K562 (cell line): ENCODE results near the gene TAF4. TPM values are rescaled to one million over a fixed set of nuclear protein-coding genes. Genes with fewer than 3 reads are reported as not detected.

Experiments
- CEBPG ChIP-seq, 3 experiments: fragments of 200-800 bp in 1 of 3; sonication (Bioruptor generic) in 1 of 3; sonication (generic) in 1 of 3; formaldehyde crosslinking in 1 of 3; IDR thresholded peaks in 2 of 3; conservative IDR thresholded peaks in 1 of 3; 2 replicates each; pipeline versions ENCODE4 v1.6.1 to v1.8.0; 2016 to 2022; ENCODE audit warnings: missing compliant biosample characterization in 2 of 3, missing genetic modification characterization in 2 of 3, mild to moderate bottlenecking in 1 of 3, missing genetic modification reagents in 1 of 3
- PHB ChIP-seq: fragments of 250-450 bp; sonication (Bioruptor Pico); IDR thresholded peaks from 2 replicates; pipeline ENCODE4 v1.5.0; 2021
- XRCC5 ChIP-seq: fragments of 200-400 bp; formaldehyde crosslinking; IDR thresholded peaks from 2 replicates; pipeline ENCODE4 v1.6.1; 2017; ENCODE audit warnings: low read depth, mild to moderate bottlenecking, low read length
- polyA plus RNA-seq, 8 experiments: library from polyadenylated mRNA; depleted of rRNA in 4 of 8; stranded (reverse) in 5 of 8; unstranded in 3 of 8; fragments of >200 nt; fragmentation: Nextera tagmentation in 2 of 8; fragmentation: Illumina TruSeq in 1 of 8; extraction: Ambion mirVana in 2 of 8; extraction: Trizol in 1 of 8; gene quantifications; 2 replicates each; pipeline versions ENCODE4 v1.2.1 to v1.2.3, GENCODE V29; 2011 to 2014; ENCODE audit warnings: inconsistent platforms in 1 of 8, missing spikeins in 1 of 8
- total RNA-seq, 7 experiments: library from RNA; depleted of rRNA in 6 of 7; stranded (reverse); fragments of >200 nt in 6 of 7; fragmentation: Illumina TruSeq in 2 of 7; extraction: Trizol in 2 of 7; gene quantifications; 2 replicates each; pipeline versions ENCODE4 v1.2.1 to v1.2.3, GENCODE V29; 2011 to 2021; ENCODE audit warnings: low replicate concordance in 1 of 7
- TF ChIP-seq, protein P1 (sequence below): fragments of 250-450 bp; sonication (Bioruptor Pico); IDR thresholded peaks from 2 replicates; pipeline ENCODE4 v1.8.0; 2021; ENCODE audit warnings: moderate library complexity, mild to moderate bottlenecking, inconsistent platforms
- TF ChIP-seq, protein P2 (sequence below): fragments of 450-650 bp; IDR thresholded peaks from 2 replicates; pipeline ENCODE4 v1.6.1; 2017; ENCODE audit warnings: antibody characterized with exemption
- TF ChIP-seq, protein P3 (sequence below), 2 experiments: fragments of 450-650 bp; IDR thresholded peaks; 2 replicates each; pipeline ENCODE4 v1.6.1; 2016

The TAF4 gene
- total and polyA plus RNA-seq, 9 of the 15 experiments (the other 6 are each of a cell fraction or from before 2014, with no cell fraction given), result 0.44 to 28.3 (median 5.6) TPM

DNA sequence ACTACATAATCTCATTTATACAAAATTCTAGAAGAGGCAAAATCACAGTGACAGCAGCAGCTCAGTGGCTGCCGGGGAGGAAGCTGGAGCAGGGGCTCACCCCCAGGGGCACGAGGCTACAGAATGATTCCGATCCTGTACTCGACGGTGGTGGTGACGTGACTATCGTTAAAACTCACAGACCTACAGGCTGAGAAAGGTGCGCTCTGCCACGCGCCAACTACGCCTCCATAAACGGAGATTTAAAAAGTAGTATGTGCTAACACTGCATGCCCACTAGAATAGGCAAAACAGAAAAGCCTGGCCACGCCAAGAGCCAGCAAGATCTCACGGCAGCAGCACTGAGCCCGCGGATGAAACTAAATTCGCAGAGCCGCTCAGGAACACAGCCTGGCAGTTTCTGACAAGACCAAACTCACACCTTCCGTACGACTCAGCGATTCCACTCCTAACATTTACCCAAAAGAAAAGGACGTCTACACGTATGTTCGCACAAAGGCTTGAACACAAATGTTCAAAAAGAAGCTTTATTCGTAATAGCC is 25.2 kb downstream of the TAF4 start (continued):
- TF ChIP-seq PHB (CRISPR knock-in tag) (no peak), XRCC5 (no peak), CEBPG (CRISPR knock-in tag; IDR thresholded peaks at IDR 0.05) (no peak), CEBPG (tag; conservative IDR thresholded peaks at IDR 0.05 in 1 of 2, IDR thresholded peaks at IDR 0.05 in 1 of 2) (no peak)
- TF ChIP-seq, protein P1, sequence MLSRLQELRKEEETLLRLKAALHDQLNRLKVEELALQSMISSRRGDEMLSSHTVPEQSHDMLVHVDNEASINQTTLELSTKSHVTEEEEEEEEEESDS (CRISPR knock-in tag), result no peak
- TF ChIP-seq, protein P2, sequence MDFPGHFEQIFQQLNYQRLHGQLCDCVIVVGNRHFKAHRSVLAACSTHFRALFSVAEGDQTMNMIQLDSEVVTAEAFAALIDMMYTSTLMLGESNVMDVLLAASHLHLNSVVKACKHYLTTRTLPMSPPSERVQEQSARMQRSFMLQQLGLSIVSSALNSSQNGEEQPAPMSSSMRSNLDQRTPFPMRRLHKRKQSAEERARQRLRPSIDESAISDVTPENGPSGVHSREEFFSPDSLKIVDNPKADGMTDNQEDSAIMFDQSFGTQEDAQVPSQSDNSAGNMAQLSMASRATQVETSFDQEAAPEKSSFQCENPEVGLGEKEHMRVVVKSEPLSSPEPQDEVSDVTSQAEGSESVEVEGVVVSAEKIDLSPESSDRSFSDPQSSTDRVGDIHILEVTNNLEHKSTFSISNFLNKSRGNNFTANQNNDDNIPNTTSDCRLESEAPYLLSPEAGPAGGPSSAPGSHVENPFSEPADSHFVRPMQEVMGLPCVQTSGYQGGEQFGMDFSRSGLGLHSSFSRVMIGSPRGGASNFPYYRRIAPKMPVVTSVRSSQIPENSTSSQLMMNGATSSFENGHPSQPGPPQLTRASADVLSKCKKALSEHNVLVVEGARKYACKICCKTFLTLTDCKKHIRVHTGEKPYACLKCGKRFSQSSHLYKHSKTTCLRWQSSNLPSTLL, result no peak
- TF ChIP-seq, protein P3, sequence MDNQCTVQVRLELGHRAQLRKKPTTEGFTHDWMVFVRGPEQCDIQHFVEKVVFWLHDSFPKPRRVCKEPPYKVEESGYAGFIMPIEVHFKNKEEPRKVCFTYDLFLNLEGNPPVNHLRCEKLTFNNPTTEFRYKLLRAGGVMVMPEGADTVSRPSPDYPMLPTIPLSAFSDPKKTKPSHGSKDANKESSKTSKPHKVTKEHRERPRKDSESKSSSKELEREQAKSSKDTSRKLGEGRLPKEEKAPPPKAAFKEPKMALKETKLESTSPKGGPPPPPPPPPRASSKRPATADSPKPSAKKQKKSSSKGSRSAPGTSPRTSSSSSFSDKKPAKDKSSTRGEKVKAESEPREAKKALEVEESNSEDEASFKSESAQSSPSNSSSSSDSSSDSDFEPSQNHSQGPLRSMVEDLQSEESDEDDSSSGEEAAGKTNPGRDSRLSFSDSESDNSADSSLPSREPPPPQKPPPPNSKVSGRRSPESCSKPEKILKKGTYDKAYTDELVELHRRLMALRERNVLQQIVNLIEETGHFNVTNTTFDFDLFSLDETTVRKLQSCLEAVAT (IDR thresholded peaks at IDR 0.05), result no peak
